ENCODE data around the gene CNTF. TPM values are rescaled to one million over a fixed set of nuclear protein-coding genes. Genes with fewer than 3 reads are reported as not detected.

Gene CNTF
- total RNA-seq, 1 donor from 2014 or later, result 1.6 TPM

DNA sequence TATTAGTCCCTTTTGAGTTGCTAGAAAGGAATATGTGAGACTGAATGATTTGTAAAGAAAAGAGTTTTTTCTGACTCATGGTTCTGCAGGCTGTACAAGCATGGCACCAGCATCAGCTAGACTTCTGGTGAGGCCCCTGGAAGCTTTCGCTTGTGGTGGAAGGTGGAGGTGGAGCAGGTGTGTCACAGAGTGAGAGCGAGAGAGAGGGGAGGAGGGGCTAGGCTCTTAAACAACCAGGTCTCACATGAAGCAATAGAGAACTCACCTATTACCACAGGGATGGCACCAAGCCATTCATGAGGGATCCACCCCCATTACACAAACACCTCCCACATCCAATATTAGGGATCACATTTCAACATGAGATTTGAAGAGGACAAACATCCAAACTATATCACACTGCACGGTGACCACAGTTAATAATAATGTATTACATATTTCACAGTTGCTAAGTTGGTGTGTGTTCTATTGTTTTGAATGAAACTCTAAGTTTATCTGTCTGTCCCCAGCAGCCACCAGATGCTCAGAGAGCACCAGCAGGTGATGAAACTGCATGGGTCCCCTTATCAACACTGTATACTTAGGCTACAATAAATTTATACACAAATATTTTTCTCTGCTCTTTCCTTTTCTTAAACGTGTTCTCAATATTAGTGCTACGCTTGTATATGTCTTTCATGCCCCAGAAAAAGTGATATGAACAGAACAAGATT lies 29.5 kb upstream of the CNTF start:
- Mint-ChIP-seq H3K4me1 (ENCODE audit: unreplicated experiment) (peaks cover 1% of the 10 kb centered on the region), H3K27me3 (ENCODE audit: unreplicated experiment) (no peaks in the 10 kb centered on the region), H3K36me3 (ENCODE audit: unreplicated experiment) (peaks cover 14% of the 10 kb centered on the region), H3K9me3 (ENCODE audit: unreplicated experiment) (no peaks in the 10 kb centered on the region), H3K27ac (ENCODE audit: unreplicated experiment) (no peak overlapping the region), H3K4me3 (ENCODE audit: unreplicated experiment) (no peak overlapping the region)
- DNase-seq (ENCODE audit: extremely low spot score, unreplicated experiment), result no peak
- TF ChIP-seq, protein P1, sequence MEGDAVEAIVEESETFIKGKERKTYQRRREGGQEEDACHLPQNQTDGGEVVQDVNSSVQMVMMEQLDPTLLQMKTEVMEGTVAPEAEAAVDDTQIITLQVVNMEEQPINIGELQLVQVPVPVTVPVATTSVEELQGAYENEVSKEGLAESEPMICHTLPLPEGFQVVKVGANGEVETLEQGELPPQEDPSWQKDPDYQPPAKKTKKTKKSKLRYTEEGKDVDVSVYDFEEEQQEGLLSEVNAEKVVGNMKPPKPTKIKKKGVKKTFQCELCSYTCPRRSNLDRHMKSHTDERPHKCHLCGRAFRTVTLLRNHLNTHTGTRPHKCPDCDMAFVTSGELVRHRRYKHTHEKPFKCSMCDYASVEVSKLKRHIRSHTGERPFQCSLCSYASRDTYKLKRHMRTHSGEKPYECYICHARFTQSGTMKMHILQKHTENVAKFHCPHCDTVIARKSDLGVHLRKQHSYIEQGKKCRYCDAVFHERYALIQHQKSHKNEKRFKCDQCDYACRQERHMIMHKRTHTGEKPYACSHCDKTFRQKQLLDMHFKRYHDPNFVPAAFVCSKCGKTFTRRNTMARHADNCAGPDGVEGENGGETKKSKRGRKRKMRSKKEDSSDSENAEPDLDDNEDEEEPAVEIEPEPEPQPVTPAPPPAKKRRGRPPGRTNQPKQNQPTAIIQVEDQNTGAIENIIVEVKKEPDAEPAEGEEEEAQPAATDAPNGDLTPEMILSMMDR (IDR thresholded peaks at IDR 0.05), result no peak

DNA sequence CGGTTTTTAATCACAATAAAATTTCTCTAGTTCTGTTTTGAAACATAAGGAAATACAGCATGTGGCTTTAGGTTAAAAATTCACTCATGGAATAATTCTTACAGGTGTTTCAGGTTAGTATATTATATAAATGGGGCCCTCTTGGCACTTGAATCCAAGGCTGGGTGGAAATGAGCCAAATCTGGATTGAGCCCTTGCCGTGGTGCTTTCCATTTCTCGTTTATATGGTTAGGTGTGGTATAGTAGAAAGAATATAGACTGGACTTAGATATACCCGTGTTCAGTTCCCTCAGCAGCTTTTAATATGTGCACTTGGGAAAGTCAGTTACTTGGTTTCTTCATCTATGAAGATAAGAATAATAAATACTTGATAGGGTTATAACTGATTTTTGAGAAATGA lies 27.6 kb upstream of the CNTF start:
- DNase-seq (ENCODE audit: extremely low spot score, unreplicated experiment), result no peak
- no peak overlapping the region for H3K27ac Mint-ChIP-seq (ENCODE audit: unreplicated experiment)
- TF ChIP-seq, protein P1 (IDR thresholded peaks at IDR 0.05), result no peak
- no peaks in the 10 kb centered on the region for H3K27me3 Mint-ChIP-seq (ENCODE audit: unreplicated experiment)
- H3K4me1 Mint-ChIP-seq (ENCODE audit: unreplicated experiment), result peaks cover 3% of the 10 kb centered on the region
- peaks cover 16% of the 10 kb centered on the region for H3K36me3 Mint-ChIP-seq (ENCODE audit: unreplicated experiment)
- no peak overlapping the region for H3K4me3 Mint-ChIP-seq (ENCODE audit: unreplicated experiment)
- no peaks in the 10 kb centered on the region for H3K9me3 Mint-ChIP-seq (ENCODE audit: unreplicated experiment)

DNA sequence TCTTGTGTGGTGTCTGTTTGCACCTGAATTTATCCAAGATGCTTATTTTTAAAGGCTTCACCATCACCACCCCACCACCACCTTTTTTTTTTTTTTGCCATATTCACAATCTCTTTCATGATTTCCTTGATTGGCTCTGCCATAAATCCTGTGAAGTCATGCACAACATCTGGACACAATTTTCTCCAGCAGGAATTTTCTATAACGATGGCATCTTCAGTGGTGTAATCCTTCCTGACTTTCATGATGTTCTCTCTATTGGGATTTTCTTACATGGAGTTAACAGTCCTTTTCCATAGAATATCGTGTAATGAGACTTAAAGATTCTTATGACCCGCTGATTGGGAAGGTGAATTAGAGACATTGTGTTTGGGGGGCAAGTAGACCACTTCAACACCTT lies 25.8 kb upstream of the CNTF start:
- Mint-ChIP-seq H3K4me1 (ENCODE audit: unreplicated experiment) (peaks cover 3% of the 10 kb centered on the region), H3K36me3 (ENCODE audit: unreplicated experiment) (peaks cover 16% of the 10 kb centered on the region), H3K4me3 (ENCODE audit: unreplicated experiment) (no peak overlapping the region), H3K27me3 (ENCODE audit: unreplicated experiment) (no peaks in the 10 kb centered on the region), H3K27ac (ENCODE audit: unreplicated experiment) (no peak overlapping the region), H3K9me3 (ENCODE audit: unreplicated experiment) (no peaks in the 10 kb centered on the region)
- TF ChIP-seq, protein P1 (IDR thresholded peaks at IDR 0.05), result no peak
- no peak for DNase-seq (ENCODE audit: extremely low spot score, unreplicated experiment)

DNA sequence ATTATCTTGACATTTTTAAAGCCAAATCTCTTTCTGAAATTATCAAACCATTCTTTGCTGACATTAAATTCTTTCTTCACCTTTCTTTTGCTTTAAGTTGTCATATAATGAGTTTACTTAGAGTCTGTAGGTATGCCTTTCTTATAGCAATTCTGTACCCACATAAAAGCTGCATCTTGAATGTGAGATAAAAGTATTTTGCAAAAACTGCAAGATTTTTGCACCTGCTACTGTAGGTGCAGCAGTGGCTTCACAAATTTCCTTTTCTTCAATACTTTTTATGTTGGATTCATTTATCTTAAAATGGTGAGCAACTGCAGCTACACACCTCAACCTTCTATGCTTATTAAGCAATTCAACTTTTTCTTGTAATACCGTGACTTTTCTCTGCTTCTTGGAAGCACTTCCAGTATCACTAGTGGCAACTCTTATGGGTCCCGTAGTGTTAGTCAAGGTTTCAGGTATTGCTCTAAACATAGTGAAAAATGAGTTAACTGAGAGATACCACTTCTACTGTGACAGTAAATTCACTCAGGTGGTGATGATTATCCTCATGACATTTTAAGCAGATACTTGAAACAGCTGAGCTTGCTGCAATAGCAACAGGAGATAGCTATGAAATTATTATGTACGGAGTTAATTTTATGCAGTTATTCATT lies 24.9 kb upstream of the CNTF start:
- no peak for DNase-seq (ENCODE audit: extremely low spot score, unreplicated experiment)
- Mint-ChIP-seq H3K27ac (ENCODE audit: unreplicated experiment) (no peak overlapping the region), H3K4me1 (ENCODE audit: unreplicated experiment) (peaks cover 3% of the 10 kb centered on the region), H3K4me3 (ENCODE audit: unreplicated experiment) (no peak overlapping the region), H3K9me3 (ENCODE audit: unreplicated experiment) (no peaks in the 10 kb centered on the region), H3K36me3 (ENCODE audit: unreplicated experiment) (peaks cover 13% of the 10 kb centered on the region), H3K27me3 (ENCODE audit: unreplicated experiment) (no peaks in the 10 kb centered on the region)
- TF ChIP-seq, protein P1 (IDR thresholded peaks at IDR 0.05), result no peak

DNA sequence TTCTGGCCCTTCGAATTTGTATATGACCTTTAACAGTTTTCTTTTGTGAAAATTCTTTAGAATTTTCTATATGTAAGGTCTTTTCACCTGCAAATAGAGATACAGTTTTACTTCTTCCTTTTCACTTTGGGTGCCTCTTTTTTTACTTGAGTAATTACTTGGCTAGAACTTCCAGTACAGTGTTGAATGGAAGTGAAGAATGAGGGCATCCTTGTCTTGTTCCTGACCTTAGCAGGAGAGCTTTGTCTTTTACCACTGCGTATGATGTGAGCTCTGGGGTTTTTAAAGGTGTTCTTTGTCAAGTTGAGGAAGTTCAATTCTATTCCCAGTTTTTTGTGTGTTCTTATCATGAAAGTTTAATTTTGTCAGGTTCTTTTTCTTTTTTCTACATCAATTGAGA lies 22.0 kb upstream of the CNTF start:
- Mint-ChIP-seq H3K4me1 (ENCODE audit: unreplicated experiment) (peaks cover 9% of the 10 kb centered on the region), H3K4me3 (ENCODE audit: unreplicated experiment) (no peak overlapping the region), H3K36me3 (ENCODE audit: unreplicated experiment) (peaks cover 11% of the 10 kb centered on the region), H3K27me3 (ENCODE audit: unreplicated experiment) (no peaks in the 10 kb centered on the region), H3K27ac (ENCODE audit: unreplicated experiment) (no peak overlapping the region), H3K9me3 (ENCODE audit: unreplicated experiment) (no peaks in the 10 kb centered on the region)
- DNase-seq (ENCODE audit: extremely low spot score, unreplicated experiment), result no peak
- TF ChIP-seq, protein P1 (IDR thresholded peaks at IDR 0.05), result no peak
